Naive thymus-derived CD4-positive, alpha-beta T cell (primary cell): ENCODE data around the gene NID1. TPM values are rescaled to one million over a fixed set of nuclear protein-coding genes. Genes with fewer than 3 reads are reported as not detected.

Source experiments
- ATAC-seq: fragments of 150-1000 bp; cut with Tn5 transposase; 2 replicates; pipeline ENCODE4 v1.10.0; 2021; ENCODE audit warnings: mild to moderate bottlenecking, moderate library complexity
- CTCF ChIA-PET: fragments of 350-600 bp; sonication (Branson Sonifier 250); formaldehyde crosslinking; loops from one replicate; lab custom pipeline; 2021; ENCODE audit warnings: antibody characterized with exemption; lab: Charles Lee
- POLR2A ChIA-PET: fragments of 350-600 bp; sonication (Branson Sonifier 250); formaldehyde crosslinking; loops from one replicate; lab custom pipeline; 2021; ENCODE audit warnings: antibody characterized with exemption, inconsistent platforms; lab: Charles Lee
- DNase-seq, 9 donors: peaks; one replicate each; pipeline versions ENCODE4 v3.0.0 to v3.0.0-alpha.2; 2020 to 2022; ENCODE audit warnings: mixed read lengths in 1 of 9
- H3K27ac ChIP-seq: one replicate; pipeline ENCODE4 v1.7.0; 2013; ENCODE audit warnings: mild to moderate bottlenecking, low read depth, low read length, moderate library complexity
- H3K27me3 ChIP-seq, 2 donors: one replicate each; pipeline ENCODE4 v1.7.0; 2013; ENCODE audit warnings: low read length in 2 of 2, mild to moderate bottlenecking in 2 of 2, moderate library complexity in 2 of 2; ENCODE audit not compliant: control insufficient read depth in 2 of 2, insufficient read depth in 2 of 2
- H3K36me3 ChIP-seq, 3 experiments: 1 replicate in 2 of 3; 2 replicates in 1 of 3; pipeline ENCODE4 v1.7.0; 2013; ENCODE audit warnings: low read length in 3 of 3, mild to moderate bottlenecking in 3 of 3, moderate library complexity in 1 of 3; ENCODE audit not compliant: insufficient read depth in 3 of 3, control insufficient read depth in 2 of 3
- H3K4me1 ChIP-seq, 2 donors: one replicate each; pipeline ENCODE4 v1.7.0; 2013; ENCODE audit warnings: low read length in 2 of 2, mild to moderate bottlenecking in 2 of 2, moderate library complexity in 1 of 2; ENCODE audit not compliant: control insufficient read depth in 2 of 2, insufficient read depth in 2 of 2
- H3K4me3 ChIP-seq: 2 replicates; pipeline ENCODE4 v1.7.0; 2013; ENCODE audit warnings: mild to moderate bottlenecking, low read length
- H3K9me3 ChIP-seq, 3 experiments: 1 replicate in 2 of 3; 2 replicates in 1 of 3; pipeline ENCODE4 v1.7.0; 2013; ENCODE audit warnings: low read length in 3 of 3; ENCODE audit not compliant: control insufficient read depth in 2 of 3
- H3K27ac Mint-ChIP-seq, 9 donors: one replicate each; pipeline ENCODE4 v1.8.0; 2020 to 2022; ENCODE audit warnings: mixed read lengths in 9 of 9, mild to moderate bottlenecking in 8 of 9, moderate library complexity in 5 of 9, inconsistent platforms in 2 of 9
- H3K27me3 Mint-ChIP-seq, 5 donors: one replicate each; pipeline ENCODE4 v1.8.0; 2021 to 2022; ENCODE audit warnings: mixed read lengths in 5 of 5, mild to moderate bottlenecking in 1 of 5
- H3K36me3 Mint-ChIP-seq, 5 donors: one replicate each; pipeline ENCODE4 v1.8.0; 2020 to 2022; ENCODE audit warnings: mixed read lengths in 5 of 5, mild to moderate bottlenecking in 3 of 5, inconsistent platforms in 1 of 5
- H3K4me1 Mint-ChIP-seq, 7 donors: one replicate each; pipeline ENCODE4 v1.8.0; 2020 to 2022; ENCODE audit warnings: mixed read lengths in 7 of 7, mild to moderate bottlenecking in 3 of 7, inconsistent platforms in 1 of 7
- H3K4me3 Mint-ChIP-seq, 10 donors: one replicate each; pipeline ENCODE4 v1.8.0; 2020 to 2022; ENCODE audit warnings: mild to moderate bottlenecking in 10 of 10, mixed read lengths in 10 of 10, moderate library complexity in 6 of 10, inconsistent platforms in 2 of 10
- H3K9me3 Mint-ChIP-seq, 11 donors: one replicate each; pipeline ENCODE4 v1.8.0; 2020 to 2022; ENCODE audit warnings: mixed read lengths in 11 of 11, mild to moderate bottlenecking in 4 of 11, inconsistent platforms in 1 of 11, moderate library complexity in 1 of 11
- intact Hi-C, 2 donors: fragments of 100-400 bp; cut with micrococcal nuclease; formaldehyde crosslinking; loops; one replicate each; pipeline ENCODE4 v1.15.1; 2023
- polyA plus RNA-seq, 2 donors: library from polyadenylated mRNA; unstranded; fragments of 300-500 nt; fragmentation: Illumina TruSeq; gene quantifications; one replicate each; pipeline ENCODE4 v1.2.3, GENCODE V29; 2021
- total RNA-seq, 6 experiments: library from RNA in 5 of 6; stranded (reverse) in 5 of 6; gene quantifications; 1 replicate in 5 of 6; 2 replicates in 1 of 6; pipeline ENCODE4 v1.2.3 and lab custom pipeline; 2021 to 2026

Gene NID1
- total and polyA plus RNA-seq, 7 experiments from 2014 or later, result 0.11 to 6.2 (median 0.22) TPM; not detected in 2

GRCh38 chr1:235992346-235992745, 72.5 kb downstream of the NID1 start:
- intact Hi-C loops, result no loop called here
- peaks cover 0 to 18% (median 9%) of the 10 kb centered on the region in 5 donors for H3K36me3 Mint-ChIP-seq
- no peaks in the 10 kb centered on the region for H3K27me3 ChIP-seq
- no peak for DNase-seq
- peaks cover 9 to 30% (median 18%) of the 10 kb centered on the region in 11 donors for H3K9me3 Mint-ChIP-seq
- ChIA-PET CTCF (no interaction called here), POLR2A (interaction anchor here (0.5 kb wide), 1 partner anchor 24 kb away, joined by 3 read pairs; no protein-coding TSS in a partner anchor)
- no peaks in the 10 kb centered on the region for H3K36me3 ChIP-seq
- H3K27ac Mint-ChIP-seq, result no peak overlapping the region
- H3K4me3 ChIP-seq, result no peak overlapping the region
- peaks cover 0 to 13% (median 0%) of the 10 kb centered on the region in 7 donors for H3K4me1 Mint-ChIP-seq
- ATAC-seq, result no peak
- no peaks in the 10 kb centered on the region for H3K4me1 ChIP-seq
- H3K9me3 ChIP-seq, result no peaks in the 10 kb centered on the region
- peaks cover 0 to 19% (median 6%) of the 10 kb centered on the region in 5 donors for H3K27me3 Mint-ChIP-seq
- H3K27ac ChIP-seq, result no peak overlapping the region
- no peak overlapping the region for H3K4me3 Mint-ChIP-seq

- Mint-ChIP-seq H3K9me3 (peaks cover 9 to 31% (median 19%) of the 10 kb centered on the region in 11 donors), H3K4me3 (no peak overlapping the region), H3K27me3 (peaks cover 0 to 20% (median 7%) of the 10 kb centered on the region in 5 donors), H3K36me3 (peaks cover 0 to 16% (median 9%) of the 10 kb centered on the region in 5 donors), H3K27ac (no peak overlapping the region), H3K4me1 (no peaks in the 10 kb centered on the region)
- DNase-seq (no peak), ATAC-seq (no peak)
- CTCF ChIA-PET, result no interaction called here
- Histone ChIP-seq H3K4me1 (no peaks in the 10 kb centered on the region), H3K27ac (no peak overlapping the region), H3K4me3 (no peak overlapping the region), H3K9me3 (no peaks in the 10 kb centered on the region), H3K36me3 (no peaks in the 10 kb centered on the region), H3K27me3 (no peaks in the 10 kb centered on the region)
- POLR2A ChIA-PET, result no interaction called here
- intact Hi-C loops, result no loop called here
Measured at GRCh38 chr1:235990330-235990795, 74.5 kb downstream of the NID1 start.

- no peak overlapping the region for H3K27ac Mint-ChIP-seq
- Histone ChIP-seq H3K4me1 (no peaks in the 10 kb centered on the region), H3K9me3 (no peaks in the 10 kb centered on the region), H3K36me3 (no peaks in the 10 kb centered on the region), H3K4me3 (no peak overlapping the region), H3K27ac (no peak overlapping the region), H3K27me3 (no peaks in the 10 kb centered on the region)
- intact Hi-C loops, result no loop called here
- no peaks in the 10 kb centered on the region for H3K4me1 Mint-ChIP-seq
- H3K4me3 Mint-ChIP-seq, result no peak overlapping the region
- peaks cover 9 to 31% (median 19%) of the 10 kb centered on the region in 11 donors for H3K9me3 Mint-ChIP-seq
- ChIA-PET CTCF (no interaction called here), POLR2A (no interaction called here)
- H3K27me3 Mint-ChIP-seq, result peaks cover 0 to 23% (median 7%) of the 10 kb centered on the region in 5 donors
- H3K36me3 Mint-ChIP-seq, result peaks cover 0 to 16% (median 9%) of the 10 kb centered on the region in 5 donors
- no peak for ATAC-seq
- no peak for DNase-seq
Measured at GRCh38 chr1:235989105-235989504, 75.8 kb downstream of the NID1 start.

- peaks cover 0 to 16% (median 9%) of the 10 kb centered on the region in 5 donors for H3K36me3 Mint-ChIP-seq
- H3K27me3 ChIP-seq, result no peaks in the 10 kb centered on the region
- peaks cover 9 to 31% (median 19%) of the 10 kb centered on the region in 11 donors for H3K9me3 Mint-ChIP-seq
- no peak overlapping the region for H3K27ac ChIP-seq
- intact Hi-C loops, result no loop called here
- ATAC-seq, result no peak
- H3K4me1 ChIP-seq, result no peaks in the 10 kb centered on the region
- H3K4me1 Mint-ChIP-seq, result no peaks in the 10 kb centered on the region
- H3K4me3 ChIP-seq, result no peak overlapping the region
- H3K27ac Mint-ChIP-seq, result no peak overlapping the region
- H3K27me3 Mint-ChIP-seq, result peaks cover 4 to 31% (median 7%) of the 10 kb centered on the region in 5 donors
- H3K4me3 Mint-ChIP-seq, result no peak overlapping the region
- ChIA-PET CTCF (no interaction called here), POLR2A (no interaction called here)
- DNase-seq, result no peak
- no peaks in the 10 kb centered on the region for H3K36me3 ChIP-seq
- no peaks in the 10 kb centered on the region for H3K9me3 ChIP-seq
Measured at GRCh38 chr1:235986869-235987268, 78.0 kb downstream of the NID1 start.

GRCh38 chr1:235984041-235984825, 80.7 kb downstream of the NID1 start:
- Histone ChIP-seq H3K4me3 (no peak overlapping the region), H3K27ac (no peak overlapping the region), H3K27me3 (no peaks in the 10 kb centered on the region), H3K36me3 (no peaks in the 10 kb centered on the region), H3K9me3 (no peaks in the 10 kb centered on the region), H3K4me1 (no peaks in the 10 kb centered on the region)
- Mint-ChIP-seq H3K4me3 (no peak overlapping the region), H3K27me3 (peaks cover 4 to 32% (median 12%) of the 10 kb centered on the region in 5 donors), H3K27ac (no peak overlapping the region), H3K36me3 (peaks cover 0 to 7% (median under 1%) of the 10 kb centered on the region in 5 donors), H3K9me3 (peaks cover 2 to 16% (median 10%) of the 10 kb centered on the region in 11 donors), H3K4me1 (peaks cover 0 to 2% (median 0%) of the 10 kb centered on the region in 7 donors)
- CTCF ChIA-PET, result interaction anchor here (1.0 kb wide), 1 partner anchor 12 kb away, joined by 4 read pairs; no protein-coding TSS in a partner anchor
- ATAC-seq (no peak), DNase-seq (no peak)
- POLR2A ChIA-PET, result no interaction called here
- intact Hi-C loops, result no loop called here

GRCh38 chr1:235980976-235981375, 83.9 kb downstream of the NID1 start:
- Histone ChIP-seq H3K9me3 (no peaks in the 10 kb centered on the region), H3K27ac (no peak overlapping the region), H3K27me3 (no peaks in the 10 kb centered on the region), H3K4me1 (no peaks in the 10 kb centered on the region), H3K4me3 (no peak overlapping the region), H3K36me3 (no peaks in the 10 kb centered on the region)
- peaks cover 4 to 22% (median 5%) of the 10 kb centered on the region in 5 donors for H3K27me3 Mint-ChIP-seq
- ATAC-seq, result peak; percentile 38
- intact Hi-C loops, result no loop called here
- H3K9me3 Mint-ChIP-seq, result no peaks in the 10 kb centered on the region
- no peaks in the 10 kb centered on the region for H3K36me3 Mint-ChIP-seq
- ChIA-PET POLR2A (no interaction called here), CTCF (interaction anchor here (1.9 kb wide), 1 partner anchor 9 kb away, joined by 5 read pairs; no protein-coding TSS in a partner anchor)
- no peak overlapping the region for H3K4me3 Mint-ChIP-seq
- H3K4me1 Mint-ChIP-seq, result peaks cover 0 to 3% (median 0%) of the 10 kb centered on the region in 7 donors
- no peak for DNase-seq
- H3K27ac Mint-ChIP-seq, result peak overlapping the region in 1 of 9 donors; percentile 22
